Retinal pigment epithelial cell (primary cell): Measurements from ENCODE around the gene RFX2.
"Not testable (repeated sequence)": the region's sequence is repeated elsewhere in the genome, so short reads cannot be mapped to it uniquely, and the experiment has no call there.

Experiments
- DNase-seq: peaks from one replicate; pipeline ENCODE4 v3.0.0-alpha.2; 2010; ENCODE audit warnings: low read depth
- H3K4me3 ChIP-seq: 2 replicates; pipeline ENCODE4 v1.5.1; 2011; ENCODE audit warnings: mild to moderate bottlenecking, low read length, control low read depth, moderate library complexity
- TF ChIP-seq, protein P1 (sequence below): conservative IDR thresholded peaks from 2 replicates; pipeline ENCODE4 v1.5.1; 2011; ENCODE audit warnings: low read depth, low read length, control low read depth, inconsistent platforms

Gene RFX2

DNA sequence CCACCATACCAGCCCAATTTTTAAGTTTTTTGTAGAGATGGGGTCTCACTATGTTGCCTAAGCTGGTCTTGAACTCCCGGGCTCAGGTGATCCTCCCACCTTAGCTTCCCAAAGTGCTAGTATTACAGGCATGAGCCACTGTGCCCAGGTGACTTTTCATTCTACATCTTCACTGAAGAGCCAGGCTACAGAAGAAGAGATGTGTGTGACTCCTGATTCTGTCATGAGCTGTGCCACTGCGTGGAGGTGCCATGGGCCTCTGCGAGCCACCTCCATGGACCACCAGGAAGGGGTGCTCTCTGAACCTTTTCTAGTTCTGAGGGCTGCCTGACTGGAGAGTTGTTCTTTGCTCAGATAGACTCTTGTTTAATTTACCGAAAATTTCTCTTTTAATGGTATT lies 75.8 kb downstream of the RFX2 start:
- no peak for DNase-seq
- TF ChIP-seq, protein P1, sequence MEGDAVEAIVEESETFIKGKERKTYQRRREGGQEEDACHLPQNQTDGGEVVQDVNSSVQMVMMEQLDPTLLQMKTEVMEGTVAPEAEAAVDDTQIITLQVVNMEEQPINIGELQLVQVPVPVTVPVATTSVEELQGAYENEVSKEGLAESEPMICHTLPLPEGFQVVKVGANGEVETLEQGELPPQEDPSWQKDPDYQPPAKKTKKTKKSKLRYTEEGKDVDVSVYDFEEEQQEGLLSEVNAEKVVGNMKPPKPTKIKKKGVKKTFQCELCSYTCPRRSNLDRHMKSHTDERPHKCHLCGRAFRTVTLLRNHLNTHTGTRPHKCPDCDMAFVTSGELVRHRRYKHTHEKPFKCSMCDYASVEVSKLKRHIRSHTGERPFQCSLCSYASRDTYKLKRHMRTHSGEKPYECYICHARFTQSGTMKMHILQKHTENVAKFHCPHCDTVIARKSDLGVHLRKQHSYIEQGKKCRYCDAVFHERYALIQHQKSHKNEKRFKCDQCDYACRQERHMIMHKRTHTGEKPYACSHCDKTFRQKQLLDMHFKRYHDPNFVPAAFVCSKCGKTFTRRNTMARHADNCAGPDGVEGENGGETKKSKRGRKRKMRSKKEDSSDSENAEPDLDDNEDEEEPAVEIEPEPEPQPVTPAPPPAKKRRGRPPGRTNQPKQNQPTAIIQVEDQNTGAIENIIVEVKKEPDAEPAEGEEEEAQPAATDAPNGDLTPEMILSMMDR: no peak
- no peak overlapping the region for H3K4me3 ChIP-seq

DNA sequence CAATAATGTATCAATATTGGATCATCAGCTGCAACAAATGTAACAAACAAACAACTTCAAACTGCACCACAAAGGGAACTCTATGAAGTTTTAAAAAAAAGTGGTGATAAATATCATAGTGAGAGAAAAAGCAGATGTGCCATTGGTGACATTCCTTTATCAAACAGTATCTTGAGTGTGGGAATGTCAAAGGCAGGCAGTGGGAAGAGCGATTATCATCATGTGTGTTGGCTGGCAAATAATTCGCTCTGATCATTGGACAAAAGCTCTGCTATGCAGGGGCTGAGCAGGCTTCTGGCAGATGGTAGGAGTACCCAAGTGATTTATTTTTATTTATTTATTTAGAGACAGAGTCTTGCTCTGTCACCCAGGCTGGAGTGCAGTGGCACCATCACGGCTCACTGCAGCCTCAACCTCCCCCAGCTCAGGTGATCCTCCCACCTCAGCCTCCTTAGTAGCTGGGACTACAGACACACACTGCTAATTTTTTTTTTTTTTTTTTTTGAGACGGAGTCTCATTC lies 76.5 kb downstream of the RFX2 start:
- H3K4me3 ChIP-seq: no peak overlapping the region
- TF ChIP-seq, protein P1: no peak
- DNase-seq: no peak

DNA sequence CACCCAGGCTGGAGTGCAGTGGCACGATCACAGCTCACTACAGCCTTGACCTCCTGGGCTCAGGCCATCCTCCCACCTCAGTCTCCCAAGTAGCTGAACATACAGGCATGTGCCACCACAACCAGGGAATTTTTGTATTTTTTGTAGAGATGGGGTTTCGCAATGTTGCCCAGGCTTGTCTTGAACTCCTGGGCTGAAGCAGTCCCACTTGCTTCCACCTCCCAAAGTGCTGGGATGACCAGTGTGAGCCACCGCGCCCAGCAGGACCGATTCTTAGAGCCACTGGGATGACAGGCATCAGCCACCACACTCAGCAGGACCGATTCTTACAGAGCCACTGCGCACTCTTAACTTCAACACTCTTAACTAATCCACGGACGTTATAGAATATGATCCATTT lies 77.5 kb downstream of the RFX2 start:
- TF ChIP-seq, protein P1: no peak
- DNase-seq: no peak

DNA sequence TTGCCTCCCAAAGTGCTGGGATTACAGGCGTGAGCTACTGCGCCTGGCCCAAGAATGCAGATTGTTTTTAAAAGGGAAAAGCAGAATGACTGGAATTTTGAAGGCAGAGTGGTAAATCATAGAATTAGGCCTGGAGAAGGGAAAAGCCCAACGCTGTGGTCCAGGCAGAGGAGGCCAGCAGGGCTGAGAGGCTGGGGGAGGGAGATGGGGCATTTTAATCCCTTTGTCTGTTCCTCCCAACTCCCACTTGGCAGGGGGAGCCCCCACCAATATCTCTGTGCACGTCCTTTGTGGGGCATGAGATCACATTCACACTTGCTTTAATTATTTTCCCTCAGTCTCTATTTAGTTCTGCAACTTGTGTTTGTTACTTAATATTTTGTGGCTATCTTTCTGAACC lies 77.9 kb downstream of the RFX2 start:
- no peak for DNase-seq
- H3K4me3 ChIP-seq: no peak overlapping the region
- TF ChIP-seq, protein P1: no peak

More for the DNA sequence above, 77.5 kb downstream of the RFX2 start:
- H3K4me3 ChIP-seq: no peak overlapping the region

DNA sequence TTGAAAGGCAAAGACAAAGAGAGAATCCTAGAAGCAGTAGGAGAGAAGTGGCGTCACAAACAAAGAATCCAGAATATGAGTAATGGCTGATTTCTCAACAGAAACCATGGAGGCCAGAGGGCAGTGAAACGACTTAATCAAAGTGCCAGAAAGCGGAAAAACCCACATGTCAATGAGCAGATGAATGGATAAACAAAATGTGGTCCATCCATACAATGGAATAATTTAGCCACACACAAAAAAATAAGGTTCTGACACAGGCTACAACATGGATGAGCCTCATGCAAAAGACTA lies 80.1 kb downstream of the RFX2 start:
- DNase-seq: no peak
- H3K4me3 ChIP-seq: no peak overlapping the region
- TF ChIP-seq, protein P1: no peak

DNA sequence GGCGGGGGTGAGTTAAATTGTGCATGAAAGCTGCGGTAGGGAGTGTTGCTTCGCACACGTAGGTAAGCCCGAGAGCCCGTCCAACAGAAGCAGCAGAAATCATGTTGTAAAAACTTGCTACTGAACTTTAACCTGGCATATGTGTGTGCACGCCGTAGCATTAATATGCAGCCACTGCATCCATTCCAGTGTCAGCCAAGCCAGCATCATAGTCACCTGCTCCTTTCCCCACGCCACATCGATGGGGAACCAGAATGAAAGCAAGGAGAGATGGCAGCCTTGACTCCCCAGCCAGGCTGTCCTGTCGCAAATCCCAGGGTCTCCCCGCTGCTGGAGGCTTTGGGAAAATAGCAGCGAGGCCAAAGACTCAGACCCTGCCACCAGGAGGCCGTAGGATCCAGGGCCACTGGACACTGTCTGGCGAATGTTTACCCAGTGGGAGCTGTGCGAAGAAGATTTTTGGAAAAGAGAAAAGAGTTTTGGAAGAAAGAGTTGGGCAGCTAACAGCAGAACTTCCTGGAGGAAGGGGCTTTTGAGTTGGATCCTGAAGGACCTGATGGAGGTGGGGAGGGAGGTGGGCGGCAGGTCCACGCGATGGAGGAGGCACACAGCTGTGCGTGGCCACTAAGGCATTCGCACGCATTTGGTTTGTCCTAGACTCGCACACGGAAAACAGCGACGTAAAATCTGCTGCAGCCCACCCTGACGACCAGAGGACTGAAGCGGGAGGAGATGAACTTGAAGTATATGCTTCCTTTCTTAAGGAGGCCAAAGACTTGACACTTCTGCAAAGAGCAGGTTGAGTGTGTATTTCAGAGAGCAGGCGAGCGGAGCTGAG lies 83.7 kb downstream of the RFX2 start:
- DNase-seq: no peak
- H3K4me3 ChIP-seq: no peak overlapping the region
- TF ChIP-seq, protein P1: no peak

DNA sequence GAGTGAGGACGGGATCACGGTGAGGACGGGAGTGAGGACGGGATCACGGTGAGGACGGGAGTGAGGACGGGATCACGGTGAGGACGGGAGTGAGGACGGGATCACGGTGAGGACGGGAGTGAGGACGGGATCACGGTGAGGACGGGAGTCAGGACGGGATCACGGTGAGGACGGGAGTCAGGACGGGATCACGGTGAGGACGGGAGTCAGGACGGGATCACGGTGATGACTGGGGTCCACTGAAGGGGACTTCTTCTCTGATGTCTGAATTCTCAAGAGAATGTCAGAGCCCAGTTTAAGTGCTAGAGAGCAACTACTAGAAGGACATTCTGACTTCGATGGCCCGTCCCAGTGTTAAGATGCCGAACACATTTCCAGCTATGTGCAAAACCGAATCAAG lies 85.5 kb downstream of the RFX2 start:
- not testable (repeated sequence) for H3K4me3 ChIP-seq, DNase-seq
